ENCODE measurements around the gene RASL11B. TPM values are rescaled to one million over a fixed set of nuclear protein-coding genes. Genes with fewer than 3 reads are reported as not detected.

RASL11B gene, protein sequence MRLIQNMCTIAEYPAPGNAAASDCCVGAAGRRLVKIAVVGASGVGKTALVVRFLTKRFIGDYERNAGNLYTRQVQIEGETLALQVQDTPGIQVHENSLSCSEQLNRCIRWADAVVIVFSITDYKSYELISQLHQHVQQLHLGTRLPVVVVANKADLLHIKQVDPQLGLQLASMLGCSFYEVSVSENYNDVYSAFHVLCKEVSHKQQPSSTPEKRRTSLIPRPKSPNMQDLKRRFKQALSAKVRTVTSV
- total RNA-seq = 6.3 TPM

DNA sequence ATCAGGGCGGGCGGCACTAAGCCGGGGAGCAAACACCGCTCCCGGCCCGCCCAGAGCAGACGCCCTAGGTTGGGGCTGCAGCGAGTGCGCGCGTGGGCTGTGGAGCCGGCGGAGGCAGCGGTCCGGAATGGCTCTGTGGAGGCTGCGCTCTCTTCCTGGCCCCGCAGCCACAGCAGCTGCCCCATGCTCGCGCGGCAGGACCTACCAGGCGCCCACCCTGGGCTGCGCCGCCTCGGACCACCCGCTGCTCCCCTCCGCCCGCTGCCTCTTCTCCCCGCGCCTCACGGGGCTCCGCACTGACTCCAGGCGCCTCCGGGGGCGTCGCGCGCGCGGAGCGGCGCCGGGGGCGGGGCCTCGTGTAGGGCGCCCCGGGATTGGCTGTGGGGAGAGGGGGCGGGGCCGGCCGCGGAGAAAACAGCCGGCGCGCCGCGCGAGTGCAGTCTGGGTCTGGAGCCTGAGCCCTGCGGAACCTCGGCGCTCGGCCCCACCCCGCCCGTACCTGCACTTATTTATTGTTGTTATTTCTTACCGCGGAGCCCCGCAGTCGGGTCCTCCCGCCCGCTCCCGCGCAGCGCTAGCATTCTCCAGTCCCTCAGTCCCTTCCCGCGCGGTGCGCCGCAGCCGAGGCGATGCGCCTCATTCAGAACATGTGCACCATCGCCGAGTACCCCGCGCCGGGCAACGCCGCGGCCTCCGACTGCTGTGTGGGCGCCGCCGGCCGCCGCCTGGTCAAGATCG lies at the start of gene RASL11B:
TSS of gene RASL11B (plus strand) at position 439 of the 738 bp plus-strand sequence. CDS start at position 630, 191 bp downstream.
- peaks cover 0 to 5% (median 2%) of the 10 kb centered on the region in 3 donors for H3K36me3 ChIP-seq (ENCODE audit: control insufficient read depth in 3 of 3, insufficient read depth in 3 of 3, low read length in 3 of 3)
- peak within 1 kb of the TSS; percentile 73 to 89 (median 80) for H3K9ac ChIP-seq (ENCODE audit: low read depth in 1 of 3, low read length in 3 of 3)
- H3K27me3 ChIP-seq (ENCODE audit: control insufficient read depth in 3 of 3, insufficient read depth in 3 of 3, low read length in 3 of 3) = peaks cover 0 to 6% (median 3%) of the 10 kb centered on the region in 3 donors
- peaks cover 15 to 25% (median 18%) of the 10 kb centered on the region in 3 donors for H3K4me1 ChIP-seq (ENCODE audit: control insufficient read depth in 3 of 3, insufficient read depth in 3 of 3, low read length in 3 of 3)
- H3K4me3 ChIP-seq (ENCODE audit: low read length in 3 of 3) = peak within 1 kb of the TSS; percentile 74 to 88 (median 80)
- peaks cover 0 to 4% (median 0%) of the 10 kb centered on the region in 3 donors for H3K9me3 ChIP-seq (ENCODE audit: control insufficient read depth in 3 of 3, low read length in 3 of 3)
- peak within 1 kb of the TSS; percentile 21 for H3K27ac ChIP-seq (ENCODE audit: low read depth, low read length)

GRCh38 chr4:52813546-52813945 lies 48.6 kb upstream of the RASL11B start:
- Histone ChIP-seq H3K9me3 (ENCODE audit: control insufficient read depth in 3 of 3, low read length in 3 of 3) (no peaks in the 10 kb centered on the region), H3K27me3 (ENCODE audit: control insufficient read depth in 3 of 3, insufficient read depth in 3 of 3, low read length in 3 of 3) (no peaks in the 10 kb centered on the region), H3K27ac (ENCODE audit: low read depth, low read length) (no peak overlapping the region), H3K9ac (ENCODE audit: low read depth in 1 of 3, low read length in 3 of 3) (no peak overlapping the region), H3K4me3 (ENCODE audit: low read length in 3 of 3) (no peak overlapping the region), H3K4me1 (ENCODE audit: control insufficient read depth in 3 of 3, insufficient read depth in 3 of 3, low read length in 3 of 3) (no peaks in the 10 kb centered on the region), H3K36me3 (ENCODE audit: control insufficient read depth in 3 of 3, insufficient read depth in 3 of 3, low read length in 3 of 3) (no peaks in the 10 kb centered on the region)

DNA sequence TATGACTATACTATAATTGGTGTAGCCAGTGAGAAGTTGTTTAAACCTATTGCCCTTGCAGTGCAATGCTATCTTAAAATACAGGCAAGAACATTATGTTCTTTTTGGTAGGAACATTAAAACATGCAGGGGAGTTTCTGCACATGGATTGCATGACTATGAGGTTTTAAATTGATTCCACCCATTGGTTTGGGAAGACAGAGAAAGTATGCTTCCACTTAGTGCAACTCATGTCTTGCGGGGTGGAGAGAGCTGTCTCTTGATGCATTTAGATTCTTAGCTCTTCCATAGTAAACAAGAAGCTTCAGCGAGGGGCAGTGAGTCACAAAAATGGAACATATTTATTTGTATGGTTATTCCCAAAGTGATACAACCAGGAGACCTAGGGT lies 39.5 kb upstream of the RASL11B start:
- Histone ChIP-seq H3K9me3 (ENCODE audit: control insufficient read depth in 3 of 3, low read length in 3 of 3) (no peaks in the 10 kb centered on the region), H3K27ac (ENCODE audit: low read depth, low read length) (no peak overlapping the region)

GRCh38 chr4:52822972-52823701 lies 39.0 kb upstream of the RASL11B start:
- Histone ChIP-seq H3K9ac (ENCODE audit: low read depth in 1 of 3, low read length in 3 of 3) (no peak overlapping the region), H3K27ac (ENCODE audit: low read depth, low read length) (no peak overlapping the region), H3K36me3 (ENCODE audit: control insufficient read depth in 3 of 3, insufficient read depth in 3 of 3, low read length in 3 of 3) (no peaks in the 10 kb centered on the region), H3K9me3 (ENCODE audit: control insufficient read depth in 3 of 3, low read length in 3 of 3) (no peaks in the 10 kb centered on the region), H3K27me3 (ENCODE audit: control insufficient read depth in 3 of 3, insufficient read depth in 3 of 3, low read length in 3 of 3) (no peaks in the 10 kb centered on the region), H3K4me1 (ENCODE audit: control insufficient read depth in 3 of 3, insufficient read depth in 3 of 3, low read length in 3 of 3) (peaks cover 22 to 29% (median 24%) of the 10 kb centered on the region in 3 donors), H3K4me3 (ENCODE audit: low read length in 3 of 3) (no peak overlapping the region)

More for the DNA sequence above, 39.5 kb upstream of the RASL11B start:
- Histone ChIP-seq H3K4me1 (ENCODE audit: control insufficient read depth in 3 of 3, insufficient read depth in 3 of 3, low read length in 3 of 3) (peaks cover 22 to 29% (median 24%) of the 10 kb centered on the region in 3 donors), H3K4me3 (ENCODE audit: low read length in 3 of 3) (no peak overlapping the region), H3K9ac (ENCODE audit: low read depth in 1 of 3, low read length in 3 of 3) (no peak overlapping the region), H3K27me3 (ENCODE audit: control insufficient read depth in 3 of 3, insufficient read depth in 3 of 3, low read length in 3 of 3) (no peaks in the 10 kb centered on the region), H3K36me3 (ENCODE audit: control insufficient read depth in 3 of 3, insufficient read depth in 3 of 3, low read length in 3 of 3) (no peaks in the 10 kb centered on the region)

DNA sequence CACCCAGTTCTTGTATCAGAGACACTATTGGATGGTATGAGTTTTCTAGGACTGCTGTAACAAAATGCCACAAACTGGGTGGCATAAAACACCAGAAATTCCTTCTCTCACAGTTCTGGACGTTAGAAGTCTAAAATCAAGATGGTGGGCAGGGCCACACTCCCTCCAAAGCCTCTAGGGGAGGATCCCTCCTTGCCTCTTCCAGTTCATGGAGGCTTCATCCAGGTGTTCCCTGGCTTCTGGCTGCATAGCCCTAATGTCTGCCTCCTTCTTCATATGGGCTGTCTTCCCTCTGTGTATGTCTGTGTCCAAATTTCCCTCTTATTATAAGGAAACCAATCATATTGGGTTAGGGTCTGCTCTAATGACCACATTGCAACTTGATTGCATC lies 38.4 kb upstream of the RASL11B start:
- no peak overlapping the region for H3K9ac ChIP-seq (ENCODE audit: low read depth in 1 of 3, low read length in 3 of 3)
- no peaks in the 10 kb centered on the region for H3K9me3 ChIP-seq (ENCODE audit: control insufficient read depth in 3 of 3, low read length in 3 of 3)
- peaks cover 22 to 29% (median 24%) of the 10 kb centered on the region in 3 donors for H3K4me1 ChIP-seq (ENCODE audit: control insufficient read depth in 3 of 3, insufficient read depth in 3 of 3, low read length in 3 of 3)
- H3K27me3 ChIP-seq (ENCODE audit: control insufficient read depth in 3 of 3, insufficient read depth in 3 of 3, low read length in 3 of 3) = no peaks in the 10 kb centered on the region
- H3K36me3 ChIP-seq (ENCODE audit: control insufficient read depth in 3 of 3, insufficient read depth in 3 of 3, low read length in 3 of 3) = no peaks in the 10 kb centered on the region
- H3K27ac ChIP-seq (ENCODE audit: low read depth, low read length) = peak overlapping the region; percentile 84
- no peak overlapping the region for H3K4me3 ChIP-seq (ENCODE audit: low read length in 3 of 3)

GRCh38 chr4:52824270-52824602 lies 37.9 kb upstream of the RASL11B start:
- no peaks in the 10 kb centered on the region for H3K9me3 ChIP-seq (ENCODE audit: control insufficient read depth in 3 of 3, low read length in 3 of 3)
- H3K9ac ChIP-seq (ENCODE audit: low read depth in 1 of 3, low read length in 3 of 3) = peak overlapping the region in 2 of 3 donors; percentile 19 to 27
- H3K27me3 ChIP-seq (ENCODE audit: control insufficient read depth in 3 of 3, insufficient read depth in 3 of 3, low read length in 3 of 3) = no peaks in the 10 kb centered on the region

DNA sequence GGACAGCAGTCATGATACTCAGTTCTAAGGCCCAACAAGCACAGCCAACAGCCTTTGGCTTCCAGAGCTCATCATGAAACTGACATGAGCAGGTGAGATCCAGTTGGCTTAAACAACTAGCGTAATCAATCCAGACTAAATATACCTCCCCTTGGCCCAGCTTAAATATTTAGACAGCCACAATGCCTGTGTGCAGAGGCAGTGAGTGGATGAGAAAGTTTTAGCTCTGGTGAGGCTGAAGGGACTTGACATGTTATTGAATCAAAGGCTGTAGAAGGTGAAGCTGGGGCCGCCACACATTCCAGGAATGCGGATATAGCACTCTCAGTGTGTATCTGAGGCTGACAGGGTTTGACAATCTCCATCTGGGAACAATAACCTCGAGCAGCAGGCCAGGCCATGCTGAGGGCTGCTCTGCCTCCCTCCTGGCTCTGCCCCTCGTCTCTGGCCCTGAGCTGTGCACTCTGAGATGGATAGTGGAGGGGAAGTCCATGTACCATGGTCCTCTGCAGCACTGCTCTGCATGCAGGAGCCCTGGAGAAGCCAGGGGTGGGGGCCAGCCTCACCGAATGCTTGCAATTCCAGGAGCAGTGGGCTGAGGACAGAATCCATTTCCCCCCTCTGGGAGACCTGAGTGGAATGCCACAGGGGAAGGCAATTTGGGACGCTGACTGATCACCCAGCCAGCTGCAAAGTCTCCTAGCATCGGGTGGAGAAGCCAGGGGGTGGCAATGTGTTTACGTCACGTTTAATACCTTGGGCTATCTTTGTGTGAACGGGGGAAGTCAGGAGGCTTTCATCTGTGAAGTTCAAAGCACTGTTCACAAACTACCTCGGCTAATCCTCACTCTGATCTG lies 37.3 kb upstream of the RASL11B start:
- H3K36me3 ChIP-seq (ENCODE audit: control insufficient read depth in 3 of 3, insufficient read depth in 3 of 3, low read length in 3 of 3) = no peaks in the 10 kb centered on the region
- peak overlapping the region in 2 of 3 donors; percentile 65 to 81 for H3K9ac ChIP-seq (ENCODE audit: low read depth in 1 of 3, low read length in 3 of 3)
- H3K27ac ChIP-seq (ENCODE audit: low read depth, low read length) = peak overlapping the region; percentile 84
- peak overlapping the region in 2 of 3 donors; percentile 22 to 40 for H3K4me3 ChIP-seq (ENCODE audit: low read length in 3 of 3)
- peaks cover 22 to 29% (median 24%) of the 10 kb centered on the region in 3 donors for H3K4me1 ChIP-seq (ENCODE audit: control insufficient read depth in 3 of 3, insufficient read depth in 3 of 3, low read length in 3 of 3)
- H3K9me3 ChIP-seq (ENCODE audit: control insufficient read depth in 3 of 3, low read length in 3 of 3) = no peaks in the 10 kb centered on the region
- H3K27me3 ChIP-seq (ENCODE audit: control insufficient read depth in 3 of 3, insufficient read depth in 3 of 3, low read length in 3 of 3) = no peaks in the 10 kb centered on the region

More at GRCh38 chr4:52824270-52824602, 37.9 kb upstream of the RASL11B start:
- Histone ChIP-seq H3K4me1 (ENCODE audit: control insufficient read depth in 3 of 3, insufficient read depth in 3 of 3, low read length in 3 of 3) (peaks cover 22 to 29% (median 24%) of the 10 kb centered on the region in 3 donors), H3K36me3 (ENCODE audit: control insufficient read depth in 3 of 3, insufficient read depth in 3 of 3, low read length in 3 of 3) (no peaks in the 10 kb centered on the region), H3K27ac (ENCODE audit: low read depth, low read length) (peak overlapping the region; percentile 84), H3K4me3 (ENCODE audit: low read length in 3 of 3) (peak overlapping the region in 2 of 3 donors; percentile 2 to 40)

GRCh38 chr4:52825460-52826090 lies 36.5 kb upstream of the RASL11B start:
- Histone ChIP-seq H3K27ac (ENCODE audit: low read depth, low read length) (peak overlapping the region; percentile 84), H3K4me1 (ENCODE audit: control insufficient read depth in 3 of 3, insufficient read depth in 3 of 3, low read length in 3 of 3) (peaks cover 22 to 29% (median 24%) of the 10 kb centered on the region in 3 donors), H3K4me3 (ENCODE audit: low read length in 3 of 3) (peak overlapping the region in 1 of 3 donors; percentile 9), H3K9me3 (ENCODE audit: control insufficient read depth in 3 of 3, low read length in 3 of 3) (no peaks in the 10 kb centered on the region), H3K36me3 (ENCODE audit: control insufficient read depth in 3 of 3, insufficient read depth in 3 of 3, low read length in 3 of 3) (no peaks in the 10 kb centered on the region), H3K27me3 (ENCODE audit: control insufficient read depth in 3 of 3, insufficient read depth in 3 of 3, low read length in 3 of 3) (no peaks in the 10 kb centered on the region), H3K9ac (ENCODE audit: low read depth in 1 of 3, low read length in 3 of 3) (peak overlapping the region in 2 of 3 donors; percentile 65 to 81)

Measured in skeletal muscle tissue (tissue), 4 donors.